GM19099 (cell line): Measurements from ENCODE around the gene RANBP17.

Source experiments
- POLR2A ChIP-seq: IDR thresholded peaks from 3 replicates; pipeline ENCODE4 v1.6.1; 2011; ENCODE audit warnings: low read depth; ENCODE audit not compliant: insufficient read length; ENCODE audit errors: extremely low read depth

Gene RANBP17

GRCh38 chr5:171010086-171010485 lies 148.3 kb downstream of the RANBP17 start:
- no peak for TF ChIP-seq POLR2A

- no peak for TF ChIP-seq POLR2A
These were observed 149.0 kb downstream of the RANBP17 start for GRCh38 chr5:171010816-171011215.

GRCh38 chr5:171023508-171023907 lies 161.7 kb downstream of the RANBP17 start:
- no peak for TF ChIP-seq POLR2A

GRCh38 chr5:171024084-171024483 lies 162.3 kb downstream of the RANBP17 start:
- no peak for TF ChIP-seq POLR2A

GRCh38 chr5:171029401-171029800 lies 167.6 kb downstream of the RANBP17 start:
- no peak for TF ChIP-seq POLR2A

GRCh38 chr5:171031977-171032376 lies 170.2 kb downstream of the RANBP17 start:
- no peak for TF ChIP-seq POLR2A

GRCh38 chr5:171032435-171032973 lies 170.7 kb downstream of the RANBP17 start:
- no peak for TF ChIP-seq POLR2A

- no peak for TF ChIP-seq POLR2A
These were observed 189.1 kb downstream of the RANBP17 start for GRCh38 chr5:171050916-171051315.

- no peak for TF ChIP-seq POLR2A
These were observed 194.1 kb downstream of the RANBP17 start for GRCh38 chr5:171055875-171056454.

GRCh38 chr5:171067540-171068130 lies 205.8 kb downstream of the RANBP17 start:
- TF ChIP-seq POLR2A = no peak

GRCh38 chr5:171074747-171075146 lies 212.9 kb downstream of the RANBP17 start:
- TF ChIP-seq POLR2A = no peak

GRCh38 chr5:171080186-171080938 lies 218.5 kb downstream of the RANBP17 start:
- TF ChIP-seq POLR2A = no peak

- TF ChIP-seq POLR2A = no peak
These were observed 219.5 kb downstream of the RANBP17 start for GRCh38 chr5:171081319-171081718.

GRCh38 chr5:171092194-171092593 lies 230.4 kb downstream of the RANBP17 start:
- TF ChIP-seq POLR2A = no peak

GRCh38 chr5:171093598-171093997 lies 231.8 kb downstream of the RANBP17 start:
- TF ChIP-seq POLR2A = no peak

GRCh38 chr5:171094356-171094755 lies 232.5 kb downstream of the RANBP17 start:
- no peak for TF ChIP-seq POLR2A
